Osteoblast (primary cell): Measurements from ENCODE around the gene DACH1. TPM values are rescaled to one million over a fixed set of nuclear protein-coding genes. Genes with fewer than 3 reads are reported as not detected.

Source experiments
- DNase-seq: peaks from one replicate; pipeline ENCODE4 v3.0.0; 2011; ENCODE audit warnings: low spot score, mixed read lengths; ENCODE audit not compliant: insufficient read length; ENCODE audit errors: missing footprints
- H2AFZ ChIP-seq: 2 replicates; pipeline ENCODE4 v1.6.0; 2011; ENCODE audit warnings: mild to moderate bottlenecking, low read length
- H3K27ac ChIP-seq: 2 replicates; pipeline ENCODE4 v1.5.1; 2011; ENCODE audit warnings: mild to moderate bottlenecking, low read depth, low read length, moderate library complexity
- H3K27me3 ChIP-seq: 2 replicates; pipeline ENCODE4 v1.6.0; 2012; ENCODE audit warnings: mild to moderate bottlenecking, control low read depth, inconsistent platforms, low read length, moderate library complexity; ENCODE audit not compliant: insufficient read depth
- H3K36me3 ChIP-seq: 2 replicates; pipeline ENCODE4 v1.5.1; 2011; ENCODE audit warnings: mild to moderate bottlenecking, low read length, control low read depth, moderate library complexity; ENCODE audit not compliant: insufficient read depth
- H3K4me1 ChIP-seq: 2 replicates; pipeline ENCODE4 v1.5.1; 2011; ENCODE audit warnings: mild to moderate bottlenecking, low read length, control low read depth, moderate library complexity; ENCODE audit not compliant: insufficient read depth
- H3K4me2 ChIP-seq: 2 replicates; pipeline ENCODE4 v1.6.0; 2011; ENCODE audit warnings: mild to moderate bottlenecking, low read length; ENCODE audit not compliant: insufficient read depth
- H3K4me3 ChIP-seq: fragments of 200-600 bp; sonication (generic); 3 replicates; pipeline ENCODE4 v1.5.1; 2012; ENCODE audit warnings: mild to moderate bottlenecking, low read length, inconsistent platforms; ENCODE audit not compliant: insufficient read depth
- H3K79me2 ChIP-seq: 2 replicates; pipeline ENCODE4 v1.6.0; 2012; ENCODE audit warnings: mild to moderate bottlenecking, low read length, control low read depth, inconsistent platforms; ENCODE audit not compliant: insufficient read depth
- H3K9me3 ChIP-seq: 2 replicates; pipeline ENCODE4 v1.5.1; 2011; ENCODE audit warnings: low read depth, low read length, control low read depth
- H4K20me1 ChIP-seq: 2 replicates; pipeline ENCODE4 v1.6.0; 2012; ENCODE audit warnings: mild to moderate bottlenecking, low read length, control low read depth; ENCODE audit not compliant: insufficient read depth
- total RNA-seq: library from RNA; depleted of rRNA; stranded (reverse); fragments of >200 nt; gene quantifications from 2 replicates; pipeline ENCODE4 v1.2.3, GENCODE V29; 2012
- TF ChIP-seq, protein P1 (sequence below): IDR thresholded peaks from 2 replicates; pipeline ENCODE4 v1.5.1; 2011; ENCODE audit warnings: mild to moderate bottlenecking, low read depth, low read length, moderate library complexity; ENCODE audit errors: extremely low read depth

DACH1 gene
- total RNA-seq, 1 donor: not detected

DNA sequence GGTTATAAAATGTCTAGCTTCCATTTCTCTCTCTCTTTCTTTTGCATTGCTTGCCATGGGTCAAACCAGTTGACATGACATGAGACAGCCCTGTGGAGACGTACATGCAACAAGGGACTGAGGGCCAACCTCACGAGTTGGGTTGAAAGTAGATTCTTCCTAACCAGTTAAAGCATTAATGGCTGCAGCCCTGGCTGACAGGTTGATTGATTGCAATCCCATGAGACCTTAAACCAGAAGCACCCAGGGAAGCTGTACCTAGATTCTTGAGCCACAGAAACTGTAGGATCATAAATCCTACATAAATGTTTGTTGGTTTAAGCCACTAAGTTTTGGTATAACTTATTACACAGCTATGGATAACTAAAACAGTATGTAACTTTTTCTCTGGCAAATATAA, 373.8 kb downstream of the DACH1 start:
- Histone ChIP-seq H3K27ac (no peak overlapping the region), H3K79me2 (no peaks in the 10 kb centered on the region), H3K36me3 (no peaks in the 10 kb centered on the region), H3K27me3 (no peaks in the 10 kb centered on the region), H3K4me2 (no peak overlapping the region), H3K9me3 (no peaks in the 10 kb centered on the region), H4K20me1 (no peaks in the 10 kb centered on the region), H2AFZ (no peak overlapping the region), H3K4me3 (no peak overlapping the region), H3K4me1 (no peaks in the 10 kb centered on the region)
- TF ChIP-seq, protein P1, sequence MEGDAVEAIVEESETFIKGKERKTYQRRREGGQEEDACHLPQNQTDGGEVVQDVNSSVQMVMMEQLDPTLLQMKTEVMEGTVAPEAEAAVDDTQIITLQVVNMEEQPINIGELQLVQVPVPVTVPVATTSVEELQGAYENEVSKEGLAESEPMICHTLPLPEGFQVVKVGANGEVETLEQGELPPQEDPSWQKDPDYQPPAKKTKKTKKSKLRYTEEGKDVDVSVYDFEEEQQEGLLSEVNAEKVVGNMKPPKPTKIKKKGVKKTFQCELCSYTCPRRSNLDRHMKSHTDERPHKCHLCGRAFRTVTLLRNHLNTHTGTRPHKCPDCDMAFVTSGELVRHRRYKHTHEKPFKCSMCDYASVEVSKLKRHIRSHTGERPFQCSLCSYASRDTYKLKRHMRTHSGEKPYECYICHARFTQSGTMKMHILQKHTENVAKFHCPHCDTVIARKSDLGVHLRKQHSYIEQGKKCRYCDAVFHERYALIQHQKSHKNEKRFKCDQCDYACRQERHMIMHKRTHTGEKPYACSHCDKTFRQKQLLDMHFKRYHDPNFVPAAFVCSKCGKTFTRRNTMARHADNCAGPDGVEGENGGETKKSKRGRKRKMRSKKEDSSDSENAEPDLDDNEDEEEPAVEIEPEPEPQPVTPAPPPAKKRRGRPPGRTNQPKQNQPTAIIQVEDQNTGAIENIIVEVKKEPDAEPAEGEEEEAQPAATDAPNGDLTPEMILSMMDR: no peak
- no peak for DNase-seq

DNA sequence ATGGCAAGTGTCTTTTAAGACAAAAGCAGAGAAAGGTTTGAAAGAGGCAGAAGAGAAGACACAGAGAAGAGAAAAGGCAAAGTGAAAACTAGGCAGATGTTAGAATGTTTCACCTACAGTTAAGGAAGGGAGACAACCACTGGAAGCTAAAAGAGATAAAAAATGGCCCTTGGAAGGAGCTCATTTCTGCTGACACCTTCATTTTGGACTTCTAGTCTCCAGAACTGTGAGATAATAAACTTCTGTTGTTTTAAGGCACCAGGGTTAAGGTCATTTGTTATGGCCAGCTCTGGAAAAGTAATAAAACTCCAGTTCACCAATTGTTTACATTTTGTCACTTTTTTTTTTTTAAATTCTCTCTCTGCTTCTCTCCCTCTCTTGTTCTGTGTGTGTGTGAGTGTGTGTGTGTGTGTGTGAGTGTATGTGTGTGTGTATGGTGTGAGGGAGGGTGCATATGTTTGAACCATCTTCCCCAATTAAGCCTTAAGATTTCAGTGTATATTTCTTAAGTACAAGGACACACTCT, 374.6 kb downstream of the DACH1 start:
- H3K36me3 ChIP-seq: no peaks in the 10 kb centered on the region
- no peaks in the 10 kb centered on the region for H3K79me2 ChIP-seq
- H3K4me1 ChIP-seq: no peaks in the 10 kb centered on the region
- H3K4me3 ChIP-seq: no peak overlapping the region
- no peak overlapping the region for H3K27ac ChIP-seq
- no peak overlapping the region for H3K4me2 ChIP-seq
- TF ChIP-seq, protein P1: no peak
- no peak for DNase-seq
- H3K27me3 ChIP-seq: no peaks in the 10 kb centered on the region
- no peak overlapping the region for H2AFZ ChIP-seq
- H3K9me3 ChIP-seq: no peaks in the 10 kb centered on the region
- H4K20me1 ChIP-seq: no peaks in the 10 kb centered on the region

DNA sequence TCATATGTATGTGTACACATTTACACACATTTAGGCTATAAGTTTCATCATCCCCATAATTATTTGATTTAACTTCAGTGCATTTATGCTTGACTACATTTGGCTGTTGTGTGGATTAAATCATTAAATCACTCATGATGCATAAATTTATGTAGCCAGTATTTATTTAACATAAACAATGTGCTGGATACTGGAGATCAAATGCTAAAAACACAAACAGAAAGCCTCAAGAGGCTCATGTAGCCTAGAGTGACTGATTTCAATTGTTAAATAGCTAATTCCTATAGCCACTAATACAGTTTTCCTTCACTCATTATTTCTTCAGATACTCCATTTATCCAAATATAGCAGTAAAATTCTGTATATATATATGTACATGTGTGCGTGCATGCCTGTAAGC, 376.0 kb downstream of the DACH1 start:
- H3K79me2 ChIP-seq: no peaks in the 10 kb centered on the region
- no peaks in the 10 kb centered on the region for H3K9me3 ChIP-seq
- H3K36me3 ChIP-seq: no peaks in the 10 kb centered on the region
- no peak overlapping the region for H2AFZ ChIP-seq
- no peak for DNase-seq
- TF ChIP-seq, protein P1: no peak
- H3K27me3 ChIP-seq: no peaks in the 10 kb centered on the region
- H3K27ac ChIP-seq: no peak overlapping the region
- no peak overlapping the region for H3K4me2 ChIP-seq
- H3K4me1 ChIP-seq: no peaks in the 10 kb centered on the region
- H3K4me3 ChIP-seq: no peak overlapping the region
- H4K20me1 ChIP-seq: no peaks in the 10 kb centered on the region

DNA sequence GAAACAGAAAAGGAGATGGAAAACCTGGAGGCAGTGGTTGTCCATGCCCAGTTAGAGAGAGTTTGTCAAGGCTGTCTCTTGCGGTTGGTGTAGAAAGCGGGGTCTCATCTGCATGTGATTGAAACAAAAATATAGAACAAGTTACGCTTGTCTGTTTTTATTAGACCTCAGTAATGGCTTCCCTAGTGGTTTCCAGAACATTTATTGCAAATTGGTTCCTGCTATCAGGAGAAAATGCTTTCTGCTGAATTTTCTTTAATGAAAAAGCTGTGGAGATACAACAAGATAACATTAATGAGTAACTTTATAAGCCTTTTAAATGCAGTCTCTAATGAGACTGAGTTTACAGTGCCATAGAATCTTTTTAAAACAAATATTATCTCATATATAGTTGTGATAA, 378.0 kb downstream of the DACH1 start:
- DNase-seq: no peak
- Histone ChIP-seq H3K4me3 (no peak overlapping the region), H3K36me3 (no peaks in the 10 kb centered on the region), H3K4me1 (no peaks in the 10 kb centered on the region), H3K27ac (no peak overlapping the region), H3K4me2 (no peak overlapping the region), H2AFZ (no peak overlapping the region), H3K79me2 (no peaks in the 10 kb centered on the region), H3K9me3 (no peaks in the 10 kb centered on the region), H4K20me1 (no peaks in the 10 kb centered on the region), H3K27me3 (no peaks in the 10 kb centered on the region)
- TF ChIP-seq, protein P1: no peak
